Smooth muscle cell (in vitro differentiated cells): Measurements from ENCODE around the gene PALB2. TPM values are rescaled to one million over a fixed set of nuclear protein-coding genes. Genes with fewer than 3 reads are reported as not detected.

ENCODE experiments used
- DNase-seq: peaks from one replicate; lab custom pipeline; 2025; ENCODE audit not compliant: unreplicated experiment; lab: John Stamatoyannopoulos, UW
- H2AFZ ChIP-seq: fragments of 200-600 bp; sonication (generic); 2 replicates; pipeline ENCODE4 v1.6.0; 2016; ENCODE audit warnings: antibody characterized with exemption, low read depth, mild to moderate bottlenecking
- H3F3A ChIP-seq: fragments of 200-600 bp; sonication (generic); 2 replicates; pipeline ENCODE4 v1.6.0; 2017; ENCODE audit warnings: antibody characterized with exemption, low read depth
- H3K27ac ChIP-seq: fragments of 200-600 bp; sonication (generic); 2 replicates; pipeline ENCODE4 v1.5.1; 2016; ENCODE audit warnings: low read depth, mild to moderate bottlenecking
- H3K27me3 ChIP-seq: fragments of 200-600 bp; sonication (generic); 2 replicates; pipeline ENCODE4 v1.6.1; 2016; ENCODE audit warnings: low read depth, mild to moderate bottlenecking
- H3K36me3 ChIP-seq: fragments of 200-600 bp; sonication (generic); 2 replicates; pipeline ENCODE4 v1.5.1; 2016; ENCODE audit warnings: low read depth
- H3K4me1 ChIP-seq: fragments of 200-600 bp; sonication (generic); 2 replicates; pipeline ENCODE4 v1.5.1; 2016; ENCODE audit warnings: low read depth
- H3K4me2 ChIP-seq: fragments of 200-600 bp; sonication (generic); 2 replicates; pipeline ENCODE4 v1.6.0; 2016; ENCODE audit warnings: mild to moderate bottlenecking
- H3K4me3 ChIP-seq: fragments of 200-600 bp; sonication (generic); 2 replicates; pipeline ENCODE4 v1.5.1; 2016; ENCODE audit warnings: mild to moderate bottlenecking
- H3K79me2 ChIP-seq: fragments of 200-600 bp; sonication (generic); 2 replicates; pipeline ENCODE4 v1.6.0; 2016; ENCODE audit warnings: low read depth, mild to moderate bottlenecking
- H3K9ac ChIP-seq: fragments of 200-600 bp; sonication (generic); 2 replicates; pipeline ENCODE4 v1.6.0; 2016; ENCODE audit warnings: low read depth
- H3K9me3 ChIP-seq: fragments of 200-600 bp; sonication (generic); replicated peaks from 2 replicates; pipeline ENCODE4 v1.5.1; 2016; ENCODE audit warnings: low read depth
- H4K20me1 ChIP-seq: fragments of 200-600 bp; sonication (generic); 2 replicates; pipeline ENCODE4 v1.6.0; 2016; ENCODE audit warnings: low read depth
- CTCF ChIP-seq: fragments of 200-600 bp; sonication (generic); IDR thresholded peaks from 2 replicates; pipeline ENCODE4 v1.5.1; 2017; ENCODE audit warnings: borderline replicate concordance, mild to moderate bottlenecking, antibody characterized with exemption; ENCODE audit not compliant: insufficient read depth, poor library complexity, severe bottlenecking
- WGBS: methylation state at CpG from one replicate; pipeline ENCODE4 v1.1.7; 2016; ENCODE audit warnings: low lambda C conversion rate; 5-methylcytosine and 5-hydroxymethylcytosine counted together
- polyA plus RNA-seq: library from polyadenylated mRNA; unstranded; fragments of >200 nt; fragmentation: Nextera tagmentation; extraction: Ambion mirVana; gene quantifications from 2 replicates; pipeline ENCODE4 v1.2.1, GENCODE V29; 2016
- total RNA-seq: library from RNA; depleted of rRNA; stranded (reverse); fragments of >200 nt; gene quantifications from 2 replicates; pipeline ENCODE4 v1.2.3, GENCODE V29; 2014

Gene PALB2
- total and polyA plus RNA-seq, 2 experiments from 2014 or later, result 4.1 to 4.6 TPM

GRCh38 chr16:23678430-23679273 is 37.5 kb upstream of the PALB2 start, which contains the start of gene PLK1:
Gene PLK1, plus strand, starts transcription at chr16:23678889. Its CDS starts 44 bp downstream, at chr16:23678933.
- H3K79me2 ChIP-seq, result peaks cover 23% of the 10 kb centered on the region
- WGBS, result 1% methylated on average over 69 of the region's 75 CpGs
- no peak within 1 kb of the TSS for H3K27ac ChIP-seq
- peak within 1 kb of the TSS; percentile 14 for H3K9ac ChIP-seq
- peak within 1 kb of the TSS; percentile 70 for H3K4me3 ChIP-seq
- H3K4me2 ChIP-seq, result peak within 1 kb of the TSS; percentile 95
- peaks cover 15% of the 10 kb centered on the region for H4K20me1 ChIP-seq
- H3K27me3 ChIP-seq, result no peaks in the 10 kb centered on the region
- H3F3A ChIP-seq, result no peaks in the 10 kb centered on the region
- peak; percentile 31 for DNase-seq
- no peaks in the 10 kb centered on the region for H3K9me3 ChIP-seq
- H3K36me3 ChIP-seq, result no peaks in the 10 kb centered on the region
- TF ChIP-seq CTCF, result peak; percentile 31
- peaks cover 13% of the 10 kb centered on the region for H3K4me1 ChIP-seq
- peak within 1 kb of the TSS; percentile 91 for H2AFZ ChIP-seq

GRCh38 chr16:23676924-23677480 is 35.9 kb upstream of the PALB2 start:
- Histone ChIP-seq H3K27ac (no peak overlapping the region), H3K79me2 (peaks cover 23% of the 10 kb centered on the region), H2AFZ (no peak overlapping the region), H3K4me2 (no peak overlapping the region), H3K9me3 (no peaks in the 10 kb centered on the region), H3K4me1 (peaks cover 17% of the 10 kb centered on the region), H3K4me3 (no peak overlapping the region), H3K27me3 (no peaks in the 10 kb centered on the region), H4K20me1 (peaks cover 15% of the 10 kb centered on the region), H3F3A (no peaks in the 10 kb centered on the region), H3K9ac (no peak overlapping the region), H3K36me3 (no peaks in the 10 kb centered on the region)
- TF ChIP-seq CTCF, result no peak
- 95% methylated on average over 2 of the region's 2 CpGs for WGBS
- no peak for DNase-seq

GRCh38 chr16:23673971-23674614 is 33.0 kb upstream of the PALB2 start:
- H3K36me3 ChIP-seq, result no peaks in the 10 kb centered on the region
- no peaks in the 10 kb centered on the region for H3K79me2 ChIP-seq
- TF ChIP-seq CTCF, result no peak
- peaks cover 4% of the 10 kb centered on the region for H4K20me1 ChIP-seq
- no peaks in the 10 kb centered on the region for H3K9me3 ChIP-seq
- H3F3A ChIP-seq, result no peaks in the 10 kb centered on the region
- 52% methylated on average over 8 of the region's 8 CpGs for WGBS
- no peaks in the 10 kb centered on the region for H3K27me3 ChIP-seq
- H3K4me2 ChIP-seq, result no peak overlapping the region
- no peak overlapping the region for H3K27ac ChIP-seq
- no peak overlapping the region for H3K4me3 ChIP-seq
- no peak overlapping the region for H2AFZ ChIP-seq
- H3K4me1 ChIP-seq, result peaks cover 7% of the 10 kb centered on the region
- no peak overlapping the region for H3K9ac ChIP-seq
- no peak for DNase-seq
